ENCODE results near the gene RGL3. TPM values are rescaled to one million over a fixed set of nuclear protein-coding genes. Genes with fewer than 3 reads are reported as not detected.
"Not testable (repeated sequence)": the region's sequence is repeated elsewhere in the genome, so short reads cannot be mapped to it uniquely, and the experiment has no call there.

RGL3 gene
- total RNA-seq, 1 donor from 2014 or later: 0.49 TPM

- Histone ChIP-seq H3K36me3 (no peaks in the 10 kb centered on the region), H4K20me1 (ENCODE audit: low read depth) (no peaks in the 10 kb centered on the region), H3K4me1 (no peaks in the 10 kb centered on the region), H3K79me2 (ENCODE audit: low read depth) (no peaks in the 10 kb centered on the region), H3K9ac (no peak overlapping the region), H3K4me3 (no peak overlapping the region), H3K27me3 (no peaks in the 10 kb centered on the region), H3K27ac (no peak overlapping the region), H3F3A (ENCODE audit: low read depth) (no peaks in the 10 kb centered on the region), H3K4me2 (no peak overlapping the region), H3K9me3 (ENCODE audit: low read depth) (no peaks in the 10 kb centered on the region), H2AFZ (replicated peaks) (no peak overlapping the region)
- Mint-ChIP-seq H3K27me3 (ENCODE audit: insufficient read depth, low read depth) (peaks cover 15% of the 10 kb centered on the region), H3K9me3 (no peaks in the 10 kb centered on the region), H3K36me3 (no peaks in the 10 kb centered on the region), H3K27ac (no peak overlapping the region), H3K4me3 (no peak overlapping the region), H3K4me1 (peaks cover 10% of the 10 kb centered on the region)
- DNase-seq (ENCODE audit: low spot score): no peak
- TF ChIP-seq EZH2phosphoT487 (IDR thresholded peaks at IDR 0.05) (no peak), EZH2 (IDR thresholded peaks at IDR 0.05) (no peak), CTCF (IDR thresholded peaks at IDR 0.05) (no peak)
These were observed 10.5 kb downstream of the RGL3 start for GRCh38 chr19:11408591-11408990.

GRCh38 chr19:11406703-11407236 is 12.3 kb downstream of the RGL3 start:
- H3F3A ChIP-seq (ENCODE audit: low read depth); H3K36me3 Mint-ChIP-seq: not testable (repeated sequence)
- peaks cover 15% of the 10 kb centered on the region for H3K27me3 Mint-ChIP-seq (ENCODE audit: insufficient read depth, low read depth)

GRCh38 chr19:11405846-11406643 is 13.1 kb downstream of the RGL3 start:
- peak; percentile 32 for TF ChIP-seq CTCF (IDR thresholded peaks at IDR 0.05)
- no peak for TF ChIP-seq EZH2 (IDR thresholded peaks at IDR 0.05)
- no peak overlapping the region for H3K27ac ChIP-seq
- no peak overlapping the region for H3K4me3 Mint-ChIP-seq

More at GRCh38 chr19:11406703-11407236, 12.3 kb downstream of the RGL3 start:
- H3K27ac ChIP-seq; H3K27ac Mint-ChIP-seq; H3K4me2 ChIP-seq; H3K9ac ChIP-seq; DNase-seq (ENCODE audit: low spot score); H2AFZ ChIP-seq (replicated peaks); H3K4me1 ChIP-seq; H3K4me3 ChIP-seq; H3K9me3 ChIP-seq (ENCODE audit: low read depth); H3K27me3 ChIP-seq; H4K20me1 ChIP-seq (ENCODE audit: low read depth); H3K36me3 ChIP-seq; H3K4me3 Mint-ChIP-seq; H3K79me2 ChIP-seq (ENCODE audit: low read depth); H3K9me3 Mint-ChIP-seq: not testable (repeated sequence)
- H3K4me1 Mint-ChIP-seq: peaks cover 10% of the 10 kb centered on the region

More at GRCh38 chr19:11405846-11406643, 13.1 kb downstream of the RGL3 start:
- Histone ChIP-seq H3K4me2 (no peak overlapping the region), H3K79me2 (ENCODE audit: low read depth) (no peaks in the 10 kb centered on the region), H2AFZ (replicated peaks) (no peak overlapping the region), H4K20me1 (ENCODE audit: low read depth) (no peaks in the 10 kb centered on the region), H3K9ac (no peak overlapping the region), H3K36me3 (no peaks in the 10 kb centered on the region), H3K9me3 (ENCODE audit: low read depth) (no peaks in the 10 kb centered on the region), H3K4me1 (no peaks in the 10 kb centered on the region), H3K4me3 (no peak overlapping the region), H3K27me3 (no peaks in the 10 kb centered on the region), H3F3A (ENCODE audit: low read depth) (no peaks in the 10 kb centered on the region)
- no peak overlapping the region for H3K27ac Mint-ChIP-seq
- H3K9me3 Mint-ChIP-seq: no peaks in the 10 kb centered on the region
- H3K36me3 Mint-ChIP-seq: no peaks in the 10 kb centered on the region
- peaks cover 10% of the 10 kb centered on the region for H3K4me1 Mint-ChIP-seq
- DNase-seq (ENCODE audit: low spot score): peak; percentile 46
- peaks cover 17% of the 10 kb centered on the region for H3K27me3 Mint-ChIP-seq (ENCODE audit: insufficient read depth, low read depth)
